NCI-H748 (cell line): ENCODE measurements around the gene RPGRIP1L.
"Not testable (repeated sequence)": the region's sequence is repeated elsewhere in the genome, so short reads cannot be mapped to it uniquely, and the experiment has no call there.

Experiments used
- DNase-seq: peaks from one replicate; lab custom pipeline; 2025; ENCODE audit not compliant: unreplicated experiment; lab: John Stamatoyannopoulos, UW

Gene RPGRIP1L

DNA sequence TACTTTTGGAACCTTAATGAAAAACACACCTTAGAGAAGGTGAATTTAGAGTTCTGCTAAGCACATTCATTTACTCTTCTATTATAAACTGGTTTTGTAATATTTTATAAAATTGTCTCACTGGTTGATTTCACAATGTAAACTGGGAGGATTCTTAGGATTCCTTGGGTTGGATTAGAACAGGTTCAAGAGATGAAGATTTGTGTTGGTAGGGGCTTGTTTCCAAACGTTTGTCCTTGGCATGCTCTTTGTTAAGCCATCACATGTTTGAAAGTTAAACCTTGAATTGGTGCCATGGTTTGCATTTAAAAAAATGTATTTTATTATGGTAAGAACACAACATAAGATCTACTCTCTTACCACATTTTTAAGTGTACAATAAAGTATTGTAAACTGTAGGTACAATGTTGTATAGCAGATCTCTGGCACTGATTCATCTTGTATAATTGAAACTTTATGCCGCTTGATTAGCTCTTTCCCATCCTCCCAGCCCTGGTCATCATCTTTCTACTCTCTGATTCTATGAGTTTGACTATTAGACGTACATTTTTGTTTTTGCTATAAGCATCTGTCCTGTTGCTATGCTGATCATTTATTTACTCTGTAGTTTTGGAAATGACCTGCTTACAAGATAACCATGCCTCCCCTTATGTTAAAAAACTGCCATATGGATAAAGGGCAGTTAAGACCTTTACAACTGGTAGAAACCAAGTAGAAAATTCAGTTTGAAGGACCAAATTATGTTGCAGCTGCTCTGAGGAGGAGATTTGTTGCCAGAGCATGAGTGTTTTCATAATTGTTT is 9.9 kb upstream of the RPGRIP1L start:
- DNase-seq = peak; percentile 44

DNA sequence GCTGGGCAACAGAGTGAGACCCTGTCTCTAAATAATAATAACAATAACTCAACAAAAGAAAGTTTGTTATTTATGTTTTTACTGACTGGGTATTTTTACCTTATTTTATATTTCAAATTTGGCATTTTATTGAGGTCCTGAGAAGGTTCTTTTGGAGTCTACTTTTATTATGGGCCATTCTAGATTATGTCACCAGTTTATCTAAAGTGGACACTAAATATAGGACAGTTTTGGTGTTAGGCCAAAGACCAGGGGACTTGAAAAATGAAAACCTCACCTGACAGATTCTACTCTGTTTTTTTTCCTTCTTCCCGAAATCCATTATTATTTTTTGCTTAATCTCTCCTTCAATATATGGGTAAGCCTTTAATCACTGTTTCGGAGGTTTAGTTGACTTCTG is 8.4 kb upstream of the RPGRIP1L start:
- DNase-seq = no peak

DNA sequence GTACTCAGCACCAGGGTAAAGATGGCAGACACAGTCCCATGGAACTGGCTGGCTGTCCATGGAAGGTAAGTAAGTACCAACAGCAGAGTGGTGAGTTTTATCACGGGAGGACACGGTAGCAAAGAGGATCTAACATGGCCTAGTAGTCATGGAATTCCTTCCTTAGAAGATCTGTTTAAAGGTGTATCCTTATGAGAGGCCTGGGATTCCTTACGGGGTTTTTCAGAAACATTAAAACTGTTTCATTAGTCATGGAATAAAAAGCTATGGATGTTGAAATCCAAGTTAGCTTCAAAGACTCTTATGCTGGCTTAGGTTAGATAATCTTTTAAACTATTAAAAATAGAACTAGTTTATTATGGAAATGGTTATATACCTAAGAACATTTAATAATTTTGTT is 7.7 kb upstream of the RPGRIP1L start:
- DNase-seq = no peak

DNA sequence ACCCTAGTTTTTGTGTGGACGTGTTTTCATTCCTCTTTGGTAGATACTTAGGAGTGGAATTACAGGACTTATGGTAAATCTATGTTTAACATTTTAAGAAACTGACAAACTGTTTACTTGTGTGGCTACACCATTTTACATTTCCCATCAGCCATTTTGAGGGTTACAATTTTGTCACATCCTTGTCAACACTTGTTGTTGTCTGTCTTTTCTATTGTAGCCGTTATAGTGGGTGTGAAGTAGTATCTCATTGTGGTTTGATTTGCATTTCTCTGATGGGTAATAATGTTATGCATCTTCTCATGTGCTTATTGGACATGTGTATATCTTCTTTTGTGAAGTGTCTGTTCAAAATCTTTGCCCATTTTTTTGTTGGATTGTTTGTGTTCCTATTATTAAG is 4.8 kb upstream of the RPGRIP1L start:
- DNase-seq = no peak

DNA sequence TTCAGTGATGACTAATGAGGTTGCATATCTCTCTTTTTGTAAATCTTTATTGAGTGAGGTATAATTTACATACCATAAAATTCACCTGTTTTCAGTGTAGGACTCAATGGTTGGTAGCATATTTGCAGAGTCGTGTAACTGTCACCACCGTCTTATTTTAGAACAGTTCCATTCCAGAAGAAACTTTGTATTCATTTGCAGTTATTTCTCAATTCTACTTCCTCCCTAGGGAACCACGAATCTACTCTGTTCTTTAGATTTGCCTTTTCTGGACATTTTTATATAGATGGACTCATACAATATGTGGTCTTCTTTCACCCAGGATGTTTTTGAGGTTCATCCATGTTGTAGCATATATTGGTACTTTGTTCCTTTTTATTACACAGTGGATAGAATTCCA is 4.0 kb upstream of the RPGRIP1L start:
- DNase-seq = no peak

DNA sequence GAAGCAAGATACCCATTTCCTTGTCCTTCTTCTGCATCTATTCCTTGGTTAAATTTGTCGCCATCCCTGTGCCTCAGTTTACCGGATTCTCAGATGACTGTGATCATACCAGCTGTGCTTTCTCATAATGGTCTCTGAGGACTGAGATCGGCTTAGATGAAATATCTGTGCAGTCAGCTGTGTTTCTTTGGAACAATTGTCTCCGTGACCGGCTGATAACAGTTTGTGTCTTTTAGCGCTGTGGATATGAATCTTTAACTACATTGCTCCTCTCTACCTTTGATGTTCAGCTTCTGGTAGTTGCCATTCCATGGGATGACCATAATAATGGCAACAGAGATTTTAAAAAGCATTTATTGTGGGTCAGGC is 770 bp upstream of the RPGRIP1L start:
- DNase-seq = no peak

DNA sequence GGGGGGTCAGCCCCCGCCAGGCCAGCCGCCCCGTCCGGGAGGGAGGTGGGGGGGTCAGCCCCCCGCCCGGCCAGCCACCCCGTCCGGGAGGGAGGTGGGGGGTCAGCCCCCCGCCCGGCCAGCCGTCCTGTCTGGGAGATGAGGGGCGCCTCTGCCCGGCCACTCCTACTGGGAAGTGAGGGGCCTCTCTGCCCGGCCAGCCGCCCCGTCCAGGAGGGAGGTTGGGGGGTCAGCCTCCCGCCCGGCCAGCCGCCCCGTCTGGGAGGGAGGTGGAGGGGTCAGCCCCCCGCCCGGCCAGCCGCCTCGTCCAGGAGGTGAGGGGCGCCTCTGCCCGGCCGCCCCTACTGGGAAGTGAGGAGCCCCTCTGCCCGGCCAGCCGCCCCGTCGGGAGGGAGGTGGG is 5.4 kb downstream of the RPGRIP1L start:
- not testable (repeated sequence) for DNase-seq

DNA sequence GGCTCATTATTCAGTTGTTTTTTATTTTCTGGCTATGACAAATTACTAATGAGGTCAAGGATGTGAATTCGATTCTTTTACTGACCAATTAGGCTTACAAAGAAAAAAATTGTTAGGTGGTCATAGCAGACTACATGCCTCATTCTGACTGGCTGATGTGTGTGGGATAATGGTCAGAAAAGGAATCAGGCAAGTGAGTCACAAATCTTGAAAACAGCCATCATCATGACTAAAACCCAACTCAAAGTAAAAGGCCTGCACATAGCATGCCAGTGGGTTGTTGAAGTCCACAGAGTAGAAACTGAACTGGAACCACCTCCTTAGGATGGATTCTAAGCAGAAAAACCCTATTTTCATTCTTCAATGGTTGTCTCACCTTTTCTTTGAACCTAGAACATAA is 8.6 kb downstream of the RPGRIP1L start:
- no peak for DNase-seq

DNA sequence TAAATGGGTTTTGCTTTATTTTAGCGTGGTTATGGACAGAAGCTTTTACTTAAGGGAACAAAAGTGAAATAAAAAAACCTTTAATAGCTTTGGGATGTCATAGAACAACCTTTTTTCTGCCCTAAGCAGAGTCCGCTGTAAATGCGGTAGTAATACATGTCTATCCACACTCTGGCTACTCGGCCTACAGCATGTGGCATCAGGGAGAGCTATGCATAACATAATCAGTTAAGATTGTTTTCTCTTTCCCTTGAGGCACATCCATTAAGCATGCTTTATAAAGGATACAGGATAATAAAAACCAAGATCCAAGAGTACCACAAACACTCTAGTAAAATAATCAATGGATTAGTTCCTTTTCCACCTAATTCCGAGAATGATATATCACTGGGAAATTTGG is 10.3 kb downstream of the RPGRIP1L start:
- no peak for DNase-seq

DNA sequence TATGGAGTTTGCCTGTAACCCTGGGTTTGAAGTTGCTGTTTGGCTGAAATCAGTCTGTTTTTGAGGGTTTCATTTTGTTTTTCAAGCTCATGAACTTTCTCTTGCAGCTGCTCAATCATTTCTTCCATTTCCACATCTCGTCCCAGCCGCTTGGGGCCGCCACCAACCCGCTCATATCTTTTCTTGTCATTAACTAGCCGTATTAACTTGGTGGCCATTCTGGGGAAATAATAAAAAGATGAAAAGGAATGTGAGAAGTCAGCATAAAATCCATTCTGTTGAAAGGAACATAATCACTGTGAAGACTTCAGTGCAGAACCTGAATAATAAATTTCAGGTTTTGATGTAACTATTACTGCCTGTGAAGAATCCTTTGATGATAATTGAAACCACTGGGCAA is 11.5 kb downstream of the RPGRIP1L start:
- no peak for DNase-seq

DNA sequence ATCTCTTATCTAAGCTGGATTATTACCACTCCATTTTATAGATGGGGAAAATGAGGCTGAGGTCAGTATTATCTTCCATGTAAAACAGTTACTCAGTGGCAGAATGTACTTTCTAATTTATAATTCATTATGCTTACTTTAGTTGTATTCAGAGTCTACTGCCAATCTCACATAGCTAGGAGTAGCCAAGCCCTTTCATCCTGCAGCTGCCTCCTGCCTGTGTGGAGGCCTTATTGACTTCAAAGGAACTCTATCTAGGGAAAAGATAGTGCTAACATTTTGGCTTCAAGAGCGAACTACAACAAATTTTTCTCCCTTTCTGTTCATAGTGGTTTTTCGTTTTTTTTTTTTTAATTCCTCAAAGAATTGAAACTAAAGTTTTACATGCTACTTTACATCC is 12.9 kb downstream of the RPGRIP1L start:
- no peak for DNase-seq

DNA sequence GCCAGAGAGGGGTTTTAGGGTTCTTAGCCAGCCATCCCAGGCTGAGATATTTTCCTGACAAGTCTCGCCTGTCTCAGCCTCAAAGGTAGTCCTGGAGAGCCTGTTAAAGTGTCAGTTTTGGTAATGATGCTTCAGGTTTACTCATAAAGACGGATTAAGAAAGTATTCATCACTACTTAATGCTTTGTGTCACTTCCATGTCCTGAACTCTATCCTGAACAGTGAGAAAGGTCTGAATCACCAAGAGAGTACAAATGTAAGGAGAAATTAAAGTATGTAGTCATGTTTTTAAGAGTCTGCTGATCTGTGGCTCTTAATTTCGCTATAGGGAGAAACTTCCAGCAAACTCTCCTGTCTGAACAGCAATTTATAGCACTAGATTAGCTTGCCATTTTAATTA is 14.0 kb downstream of the RPGRIP1L start:
- DNase-seq = no peak

DNA sequence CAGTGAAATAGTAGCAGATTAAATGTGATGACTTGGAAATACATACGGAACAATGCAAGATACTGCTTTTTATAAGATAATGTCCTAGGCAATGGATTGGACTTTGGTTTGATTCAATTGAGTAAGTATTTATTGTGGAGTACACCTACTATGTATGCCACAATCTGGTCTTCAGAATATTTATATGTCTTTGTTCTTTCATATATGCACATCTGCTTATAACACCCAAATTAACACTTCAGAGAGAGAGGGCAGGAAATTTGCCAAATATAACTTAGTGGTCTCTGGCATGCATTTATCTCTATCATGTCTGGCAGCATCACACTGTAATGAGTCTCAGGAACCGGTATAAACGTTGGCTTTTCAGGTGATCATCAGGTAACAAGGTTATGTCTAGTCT is 16.9 kb downstream of the RPGRIP1L start:
- DNase-seq = no peak

DNA sequence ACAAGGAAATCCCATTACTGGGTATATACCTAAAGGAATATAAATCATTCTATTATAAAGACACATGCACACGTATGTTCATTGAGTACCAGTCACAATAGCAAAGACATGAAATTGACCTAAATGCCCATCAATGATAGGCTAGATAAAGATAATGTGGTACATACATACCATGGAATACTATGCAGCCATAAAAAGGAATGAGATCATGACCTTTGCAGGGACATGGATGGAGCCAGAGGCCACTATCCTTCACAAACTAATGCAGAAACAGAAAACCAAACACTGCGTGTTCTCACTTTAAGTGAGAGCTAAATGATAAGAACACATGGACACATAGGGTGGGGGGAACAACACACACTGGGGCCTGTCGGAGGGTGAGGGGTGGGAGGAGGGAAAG is 18.3 kb downstream of the RPGRIP1L start:
- DNase-seq = not testable (repeated sequence)

DNA sequence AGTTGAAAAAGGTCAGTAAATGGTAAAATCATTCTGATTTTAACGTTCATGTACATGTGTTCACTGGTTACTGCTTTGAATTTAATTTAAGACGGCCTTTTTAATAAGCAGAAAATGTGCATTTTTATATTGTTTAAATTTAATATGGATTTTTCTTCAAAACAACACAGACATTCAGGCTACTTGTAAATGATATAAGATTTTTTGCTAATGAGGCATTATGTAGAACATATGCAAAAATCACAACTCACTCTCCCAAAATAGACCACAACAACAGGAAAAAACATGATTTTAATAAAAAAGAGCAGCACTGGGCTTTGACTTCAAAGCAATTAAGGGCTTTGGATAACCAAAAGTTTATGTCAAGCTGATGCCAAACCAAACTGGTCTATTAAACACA is 22.3 kb downstream of the RPGRIP1L start:
- no peak for DNase-seq

DNA sequence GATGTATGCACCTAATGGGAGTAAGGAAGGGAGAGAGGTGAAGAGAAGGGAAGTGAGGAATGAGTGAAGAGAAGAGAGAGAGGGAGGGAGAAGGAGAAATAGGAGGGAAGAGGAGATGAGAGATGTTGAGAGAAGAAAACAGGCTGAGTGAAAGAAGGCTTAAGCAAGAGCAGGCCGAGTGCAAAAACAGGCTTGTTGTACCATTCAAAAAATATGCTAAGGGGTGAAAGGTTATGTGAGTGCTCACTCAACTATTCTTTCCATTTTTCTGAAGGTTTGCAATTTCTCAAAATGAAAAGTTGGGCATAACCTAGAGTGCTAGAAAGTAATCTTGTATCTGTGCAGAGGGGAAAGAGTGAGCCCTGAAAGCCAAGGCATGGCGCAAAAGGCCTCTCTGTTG is 22.9 kb downstream of the RPGRIP1L start:
- no peak for DNase-seq

DNA sequence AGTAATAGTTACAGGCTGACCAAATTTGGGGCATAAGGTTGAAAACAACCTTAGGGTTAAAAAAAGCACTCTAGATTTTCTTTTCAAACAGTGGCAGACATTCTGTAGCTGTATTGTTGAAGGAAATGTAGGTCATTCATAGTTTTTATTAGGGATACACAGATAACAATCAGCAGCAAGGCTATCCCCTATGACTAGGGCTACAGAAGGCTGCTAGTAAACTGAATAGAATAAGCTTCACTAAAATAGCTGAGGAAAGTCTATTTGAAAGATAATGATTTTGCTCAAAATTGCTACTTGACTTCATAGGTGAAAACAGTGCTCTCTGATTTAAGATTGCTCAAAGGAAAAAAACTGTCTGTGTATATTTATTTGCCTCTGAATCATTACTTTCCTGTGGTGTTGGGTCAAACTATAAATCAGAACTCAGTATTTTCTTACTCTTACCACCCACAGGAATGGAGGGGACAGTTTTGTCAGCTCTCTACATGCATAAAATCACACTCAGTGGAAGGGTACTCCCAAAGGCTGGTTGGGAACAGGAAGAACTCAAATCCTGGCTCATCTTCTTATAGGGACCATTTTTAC is 24.8 kb downstream of the RPGRIP1L start:
- DNase-seq = no peak

DNA sequence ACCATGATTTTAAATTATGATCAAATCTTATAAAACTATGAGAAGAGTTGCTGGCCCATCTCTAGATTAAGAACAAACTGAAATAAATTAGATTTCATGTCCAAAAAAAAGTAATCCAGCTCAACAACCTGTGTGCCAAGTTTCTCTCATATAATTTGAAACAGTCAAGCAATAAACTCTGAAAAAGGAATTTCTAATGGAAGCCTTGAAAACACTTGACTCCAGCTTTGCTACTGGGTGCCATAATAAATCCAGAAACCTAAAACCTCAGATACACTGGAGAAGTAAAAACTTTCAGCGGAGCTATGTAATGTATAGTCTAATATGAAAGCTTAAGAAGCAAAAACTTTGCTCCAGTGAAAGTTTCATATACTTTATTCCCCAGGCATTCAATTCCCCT is 25.5 kb downstream of the RPGRIP1L start:
- DNase-seq = no peak

DNA sequence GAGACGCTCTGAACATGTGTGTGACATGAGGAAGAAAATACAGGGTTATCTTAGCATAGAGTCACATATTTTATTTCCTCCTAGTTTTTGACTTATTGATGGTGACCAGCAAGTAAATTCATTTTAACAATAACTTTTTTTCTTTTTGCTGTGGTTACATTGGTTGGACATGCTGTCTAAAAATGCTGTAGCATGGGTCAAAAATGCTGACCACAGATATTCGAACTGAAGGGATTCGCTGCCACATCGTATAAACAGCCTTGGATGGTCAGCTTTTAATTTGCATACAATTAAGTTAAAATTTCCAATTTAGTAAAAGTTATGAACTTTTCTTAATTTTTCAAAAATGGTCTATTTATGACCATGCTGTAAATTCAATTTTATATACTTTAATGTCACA is 30.5 kb downstream of the RPGRIP1L start:
- DNase-seq = no peak

DNA sequence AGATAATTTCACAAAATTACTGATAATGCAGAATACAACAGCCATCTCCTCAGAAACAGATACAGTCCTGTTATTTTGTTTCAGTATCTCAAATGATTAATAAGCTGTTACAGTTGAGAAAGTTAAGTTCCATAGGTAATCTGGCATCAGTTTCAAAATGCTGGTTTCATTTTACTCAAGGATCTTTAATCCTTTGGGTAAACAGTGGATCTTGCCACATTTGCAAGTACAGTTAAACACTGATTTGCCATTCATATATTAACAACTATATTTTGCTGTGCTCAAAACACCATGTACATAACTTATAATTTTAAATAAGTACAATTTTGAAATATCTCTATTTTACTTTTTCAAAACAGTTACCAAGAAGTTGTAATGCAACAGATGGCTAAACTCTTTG is 31.2 kb downstream of the RPGRIP1L start:
- no peak for DNase-seq

DNA sequence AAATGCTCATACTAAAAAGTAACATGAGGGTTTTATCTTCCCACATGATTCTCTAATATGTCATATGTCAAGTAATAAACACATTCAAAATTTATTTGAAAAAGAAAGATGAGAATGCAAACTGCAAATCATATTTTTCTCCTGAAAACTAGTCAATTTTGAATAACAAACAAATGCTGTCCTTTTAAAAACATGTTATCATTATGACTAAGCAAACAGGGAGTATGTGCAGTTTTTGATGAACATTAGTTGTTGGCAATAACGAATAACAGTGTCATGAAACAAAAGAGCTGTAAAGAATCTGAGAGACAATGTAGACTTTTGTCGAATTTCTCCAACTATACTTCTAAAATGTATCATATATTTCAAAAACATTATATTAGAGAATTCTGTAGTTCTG is 34.8 kb downstream of the RPGRIP1L start:
- no peak for DNase-seq

DNA sequence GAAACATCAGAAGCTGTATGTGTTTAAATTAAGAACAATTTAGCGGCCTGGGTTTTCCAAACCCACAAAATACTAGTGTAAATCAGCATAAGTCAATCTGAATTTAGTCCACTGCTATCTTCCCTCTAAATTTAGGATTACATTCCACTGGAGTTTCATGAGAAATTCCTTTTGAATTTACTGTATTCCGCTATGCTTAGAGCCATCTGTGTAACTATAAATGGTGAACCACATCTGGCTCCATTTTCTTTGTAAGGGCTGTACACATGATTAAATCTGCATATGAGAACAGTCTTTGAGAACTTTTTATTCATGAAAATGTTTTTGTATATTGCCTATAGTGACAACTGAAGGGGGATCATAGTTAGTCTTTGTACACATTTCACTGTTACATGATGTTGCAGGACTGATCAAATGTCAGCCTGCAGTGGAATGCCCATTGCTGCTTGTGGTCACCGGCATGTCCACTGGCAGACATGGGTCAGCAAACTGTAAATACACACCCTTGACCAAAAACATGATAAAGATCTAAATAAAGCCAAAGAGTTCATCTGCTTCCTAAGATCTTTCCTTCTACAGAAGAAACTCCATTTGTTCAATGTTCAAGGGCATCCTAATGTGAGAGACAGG is 36.8 kb downstream of the RPGRIP1L start:
- no peak for DNase-seq
